Keratinocyte (primary cell): Measurements from ENCODE around the gene TUFT1. TPM values are rescaled to one million over a fixed set of nuclear protein-coding genes. Genes with fewer than 3 reads are reported as not detected.
A peak's percentile ranks its signal among the peaks of the same experiment; 100 is the strongest.

Source experiments
- DNase-seq: peaks from one replicate; pipeline ENCODE4 v3.0.0-alpha.2; 2011; ENCODE audit warnings: low read depth, missing footprints, low spot score
- FAIRE-seq: peaks from 2 replicates; lab custom pipeline; 2011; peaks lifted over from hg19 to GRCh38; lab: Jason Lieb, UNC
- H2AFZ ChIP-seq: 2 replicates; pipeline ENCODE4 v1.6.0; 2012; ENCODE audit warnings: low read length, control low read depth, inconsistent platforms; ENCODE audit not compliant: control insufficient read depth
- H3K27ac ChIP-seq: 2 replicates; pipeline ENCODE4 v1.5.1; 2011; ENCODE audit warnings: low read length; ENCODE audit not compliant: control insufficient read depth, insufficient read depth
- H3K27me3 ChIP-seq: 3 replicates; pipeline ENCODE4 v1.6.0; 2011; ENCODE audit warnings: low read length; ENCODE audit not compliant: control insufficient read depth, insufficient read depth; ENCODE audit errors: extremely low read depth
- H3K36me3 ChIP-seq, 2 experiments: 2 replicates in 1 of 2; 3 replicates in 1 of 2; pipeline ENCODE4 v1.5.1; 2011; ENCODE audit warnings: low read length in 2 of 2, mild to moderate bottlenecking in 1 of 2; ENCODE audit not compliant: control insufficient read depth in 2 of 2, insufficient read depth in 2 of 2; ENCODE audit errors: extremely low read depth in 1 of 2
- H3K4me1 ChIP-seq: 3 replicates; pipeline ENCODE4 v1.5.1; 2011; ENCODE audit warnings: low read length; ENCODE audit not compliant: control insufficient read depth, insufficient read depth; ENCODE audit errors: extremely low read depth
- H3K4me2 ChIP-seq: 3 replicates; pipeline ENCODE4 v1.6.0; 2011; ENCODE audit warnings: low read depth, low read length; ENCODE audit not compliant: control insufficient read depth, insufficient read depth; ENCODE audit errors: extremely low read depth
- H3K4me3 ChIP-seq, 3 experiments: fragments of 200-600 bp in 1 of 3; sonication (generic) in 1 of 3; 2 replicates in 2 of 3; 3 replicates in 1 of 3; pipeline ENCODE4 v1.5.1; 2011 to 2016; ENCODE audit warnings: low read length in 3 of 3, mild to moderate bottlenecking in 3 of 3, control low read depth in 2 of 3, inconsistent platforms in 1 of 3, low read depth in 1 of 3, mixed read lengths in 1 of 3, mixed run types in 1 of 3, moderate library complexity in 1 of 3; ENCODE audit not compliant: control insufficient read depth in 2 of 3, insufficient read depth in 2 of 3; ENCODE audit errors: extremely low read depth in 1 of 3
- H3K79me2 ChIP-seq: 2 replicates; pipeline ENCODE4 v1.6.0; 2012; ENCODE audit warnings: low read length; ENCODE audit not compliant: control insufficient read depth, insufficient read depth
- H3K9ac ChIP-seq: 3 replicates; pipeline ENCODE4 v1.6.0; 2011; ENCODE audit warnings: low read length; ENCODE audit not compliant: control insufficient read depth, insufficient read depth; ENCODE audit errors: extremely low read depth
- H3K9me1 ChIP-seq: 3 replicates; pipeline ENCODE4 v1.6.0; 2011; ENCODE audit warnings: low read length; ENCODE audit not compliant: control insufficient read depth, insufficient read depth; ENCODE audit errors: extremely low read depth
- H3K9me3 ChIP-seq: 2 replicates; pipeline ENCODE4 v1.5.1; 2012; ENCODE audit warnings: low read depth, low read length; ENCODE audit not compliant: control insufficient read depth
- H4K20me1 ChIP-seq: 3 replicates; pipeline ENCODE4 v1.6.0; 2011; ENCODE audit warnings: low read length; ENCODE audit not compliant: control insufficient read depth, insufficient read depth; ENCODE audit errors: extremely low read depth
- EZH2 ChIP-seq: IDR thresholded peaks from one replicate; pipeline ENCODE4 v1.6.1; 2012; ENCODE audit warnings: inconsistent platforms, mild to moderate bottlenecking, low read length, moderate library complexity
- dilution Hi-C: fragments of 300-500 bp; cut with MboI; formaldehyde crosslinking; loops from one replicate; pipeline ENCODE4 v1.7.0; 2020; ENCODE audit warnings: low sequenced_read_pairs; ENCODE audit not compliant: extremely low pct_ligation_motif_present
- polyA plus RNA-seq, 5 experiments: library from polyadenylated mRNA; depleted of rRNA in 3 of 5; stranded (reverse) in 3 of 5; stranded (forward) in 1 of 5; unstranded in 1 of 5; fragments of >200 nt; gene quantifications; 1 replicate in 1 of 5; 2 replicates in 3 of 5; 3 replicates in 1 of 5; pipeline versions ENCODE4 v1.2.1 to v1.2.3, GENCODE V29; 2011 to 2012; ENCODE audit warnings: missing spikeins in 2 of 5, low read depth in 1 of 5, low replicate concordance in 1 of 5
- TF ChIP-seq, protein P1 (sequence below), 3 experiments: IDR thresholded peaks in 1 of 3; conservative IDR thresholded peaks in 1 of 3; optimal IDR thresholded peaks in 1 of 3; 2 replicates in 2 of 3; 3 replicates in 1 of 3; pipeline versions ENCODE3 to v1.5.1; 2011; ENCODE audit warnings: low read length in 3 of 3, mild to moderate bottlenecking in 3 of 3, moderate library complexity in 2 of 3, control low read depth in 1 of 3, inconsistent platforms in 1 of 3; ENCODE audit not compliant: insufficient read depth in 2 of 3; ENCODE audit errors: extremely low read depth in 1 of 3

TUFT1 gene
- polyA plus RNA-seq, 1 donor (not counting 4 experiments of a cell fraction or from before 2014, with no cell fraction given) = 70.0 TPM

DNA sequence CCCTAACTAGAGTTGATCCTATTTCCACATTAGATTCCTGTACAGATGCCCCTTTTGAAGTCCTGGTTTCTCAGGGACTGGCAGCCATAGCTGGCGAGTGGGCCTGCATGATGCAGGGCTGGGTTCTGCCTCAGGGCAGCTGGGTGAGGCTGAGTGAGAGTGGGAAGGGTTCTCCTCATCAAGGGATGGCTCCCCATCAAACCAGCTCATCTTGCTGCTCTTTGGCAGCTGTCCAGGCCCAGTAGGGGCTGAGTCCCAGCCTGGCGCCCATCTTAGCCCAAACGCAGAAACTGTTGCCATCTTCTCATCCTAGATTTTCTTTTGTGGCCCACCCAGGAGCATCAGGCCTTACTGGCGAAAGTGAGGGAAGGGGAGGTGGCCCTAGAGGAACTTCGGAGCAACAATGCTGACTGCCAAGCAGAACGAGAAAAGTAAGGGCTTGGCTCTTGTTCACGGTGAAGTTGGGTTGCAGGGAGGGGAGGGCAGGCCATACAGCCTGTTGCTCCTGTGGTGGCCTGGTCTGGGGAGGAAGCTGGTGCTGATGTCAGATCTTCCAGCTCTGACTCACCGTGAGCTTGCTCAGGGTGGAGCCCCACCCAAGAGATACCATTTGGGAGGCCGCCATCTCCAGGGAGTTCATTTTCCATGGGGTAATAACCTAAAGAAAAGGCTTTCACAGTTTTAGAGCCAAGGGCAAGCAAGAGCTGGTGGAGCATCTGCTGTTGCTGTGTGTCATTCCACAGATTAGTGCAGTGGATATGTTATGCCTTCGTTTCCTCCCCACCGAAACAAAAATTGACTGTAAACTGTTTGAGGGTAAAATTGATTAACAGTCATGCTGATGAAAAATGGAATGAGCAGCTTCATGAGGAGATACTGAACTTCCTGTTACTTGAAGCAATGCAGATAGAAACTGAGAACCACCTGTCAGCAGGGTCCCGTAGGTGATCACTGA is 34.7 kb downstream of the TUFT1 start:
- H3K36me3 ChIP-seq = peaks cover 28 to 60% of the 10 kb centered on the region in 2 experiments

DNA sequence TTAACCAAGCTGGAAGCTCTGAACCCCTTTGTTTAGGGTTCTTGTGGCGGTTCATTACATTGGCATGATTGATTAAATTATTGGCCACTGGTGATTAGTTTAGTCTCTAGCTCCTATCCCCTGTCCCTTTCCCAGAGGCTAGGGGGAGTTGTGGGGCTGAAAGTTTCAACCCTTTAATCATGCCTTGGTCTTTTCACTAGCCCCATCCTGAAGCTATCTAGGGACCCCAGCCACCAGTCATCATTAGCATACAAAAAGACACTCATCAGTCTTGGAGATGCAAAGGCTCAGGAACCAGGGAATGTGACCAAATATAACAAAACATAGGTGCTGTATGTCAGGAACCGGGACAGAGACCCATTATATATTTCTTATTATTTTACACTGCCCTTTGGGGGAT is 37.1 kb downstream of the TUFT1 start:
- no peak for DNase-seq
- H3K4me3 ChIP-seq = no peak overlapping the region
- TF ChIP-seq EZH2 = no peak
- TF ChIP-seq, protein P1, sequence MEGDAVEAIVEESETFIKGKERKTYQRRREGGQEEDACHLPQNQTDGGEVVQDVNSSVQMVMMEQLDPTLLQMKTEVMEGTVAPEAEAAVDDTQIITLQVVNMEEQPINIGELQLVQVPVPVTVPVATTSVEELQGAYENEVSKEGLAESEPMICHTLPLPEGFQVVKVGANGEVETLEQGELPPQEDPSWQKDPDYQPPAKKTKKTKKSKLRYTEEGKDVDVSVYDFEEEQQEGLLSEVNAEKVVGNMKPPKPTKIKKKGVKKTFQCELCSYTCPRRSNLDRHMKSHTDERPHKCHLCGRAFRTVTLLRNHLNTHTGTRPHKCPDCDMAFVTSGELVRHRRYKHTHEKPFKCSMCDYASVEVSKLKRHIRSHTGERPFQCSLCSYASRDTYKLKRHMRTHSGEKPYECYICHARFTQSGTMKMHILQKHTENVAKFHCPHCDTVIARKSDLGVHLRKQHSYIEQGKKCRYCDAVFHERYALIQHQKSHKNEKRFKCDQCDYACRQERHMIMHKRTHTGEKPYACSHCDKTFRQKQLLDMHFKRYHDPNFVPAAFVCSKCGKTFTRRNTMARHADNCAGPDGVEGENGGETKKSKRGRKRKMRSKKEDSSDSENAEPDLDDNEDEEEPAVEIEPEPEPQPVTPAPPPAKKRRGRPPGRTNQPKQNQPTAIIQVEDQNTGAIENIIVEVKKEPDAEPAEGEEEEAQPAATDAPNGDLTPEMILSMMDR (optimal IDR thresholded peaks at IDR 0.05 in 1 of 3, IDR thresholded peaks at IDR 0.05 in 1 of 3, conservative IDR thresholded peaks at IDR 0.05 in 1 of 3; ENCODE audit: extremely low read depth in 1 of 3, insufficient read depth in 2 of 3, low read length in 3 of 3) = no peak
- H3K9me3 ChIP-seq = no peaks in the 10 kb centered on the region
- no peaks in the 10 kb centered on the region for H3K27me3 ChIP-seq
- peaks cover 9% of the 10 kb centered on the region for H3K9me1 ChIP-seq
- no peak overlapping the region for H2AFZ ChIP-seq
- no peak for FAIRE-seq
- dilution Hi-C loops = no loop called here
- no peaks in the 10 kb centered on the region for H4K20me1 ChIP-seq
- peaks cover 3% of the 10 kb centered on the region for H3K79me2 ChIP-seq
- H3K4me2 ChIP-seq = no peak overlapping the region
- H3K4me1 ChIP-seq = peaks cover 55% of the 10 kb centered on the region
- H3K9ac ChIP-seq = no peak overlapping the region
- H3K36me3 ChIP-seq = peaks cover 42 to 70% of the 10 kb centered on the region in 2 experiments
- H3K27ac ChIP-seq = no peak overlapping the region

More for the DNA sequence above, 34.7 kb downstream of the TUFT1 start:
- peaks cover 3% of the 10 kb centered on the region for H3K79me2 ChIP-seq
- H2AFZ ChIP-seq = peak overlapping the region; percentile 53
- FAIRE-seq (peak; percentile 89), DNase-seq (peak; percentile 55)
- peak overlapping the region; percentile 60 for H3K9ac ChIP-seq
- TF ChIP-seq, protein P1 (optimal IDR thresholded peaks at IDR 0.05 in 1 of 3, IDR thresholded peaks at IDR 0.05 in 1 of 3, conservative IDR thresholded peaks at IDR 0.05 in 1 of 3; ENCODE audit: extremely low read depth in 1 of 3, insufficient read depth in 2 of 3, low read length in 3 of 3) = no peak
- no peak for TF ChIP-seq EZH2
- peak overlapping the region; percentile 67 for H3K27ac ChIP-seq
- peak overlapping the region; percentile 49 for H3K4me2 ChIP-seq
- H3K9me3 ChIP-seq = no peaks in the 10 kb centered on the region
- dilution Hi-C loops = no loop called here
- H3K9me1 ChIP-seq = peaks cover 7% of the 10 kb centered on the region
- peaks cover under 1% of the 10 kb centered on the region for H4K20me1 ChIP-seq
- H3K27me3 ChIP-seq = no peaks in the 10 kb centered on the region
- no peak overlapping the region for H3K4me3 ChIP-seq
- H3K4me1 ChIP-seq = peaks cover 65% of the 10 kb centered on the region
